ENCODE results near the gene F5.

Gene F5

GRCh38 chr1:169475806-169476387, 110.4 kb downstream of the F5 start:
- DNase-seq: no peak

- DNase-seq: no peak
These were observed 111.8 kb downstream of the F5 start for GRCh38 chr1:169474302-169474995.

- DNase-seq: no peak
These were observed 112.9 kb downstream of the F5 start for GRCh38 chr1:169473347-169473746.

GRCh38 chr1:169472738-169473137, 113.5 kb downstream of the F5 start:
- DNase-seq: peak; percentile 18

- DNase-seq: no peak
These were observed 117.3 kb downstream of the F5 start for GRCh38 chr1:169468982-169469381.

- DNase-seq: no peak
These were observed 119.7 kb downstream of the F5 start for GRCh38 chr1:169466259-169467230.

GRCh38 chr1:169465281-169465680, 121.0 kb downstream of the F5 start:
- no peak for DNase-seq
